Retinal pigment epithelial cell (primary cell): Measurements from ENCODE around the gene MPLKIP.
"Not testable (repeated sequence)": the region's sequence is repeated elsewhere in the genome, so short reads cannot be mapped to it uniquely, and the experiment has no call there.

ENCODE experiments used
- DNase-seq: peaks from one replicate; pipeline ENCODE4 v3.0.0-alpha.2; 2010; ENCODE audit warnings: low read depth
- H3K4me3 ChIP-seq: 2 replicates; pipeline ENCODE4 v1.5.1; 2011; ENCODE audit warnings: mild to moderate bottlenecking, low read length, control low read depth, moderate library complexity
- TF ChIP-seq, protein P1 (sequence below): conservative IDR thresholded peaks from 2 replicates; pipeline ENCODE4 v1.5.1; 2011; ENCODE audit warnings: low read depth, low read length, control low read depth, inconsistent platforms

MPLKIP gene

GRCh38 chr7:40165216-40165615 is 30.8 kb upstream of the MPLKIP start:
- TF ChIP-seq, protein P1, sequence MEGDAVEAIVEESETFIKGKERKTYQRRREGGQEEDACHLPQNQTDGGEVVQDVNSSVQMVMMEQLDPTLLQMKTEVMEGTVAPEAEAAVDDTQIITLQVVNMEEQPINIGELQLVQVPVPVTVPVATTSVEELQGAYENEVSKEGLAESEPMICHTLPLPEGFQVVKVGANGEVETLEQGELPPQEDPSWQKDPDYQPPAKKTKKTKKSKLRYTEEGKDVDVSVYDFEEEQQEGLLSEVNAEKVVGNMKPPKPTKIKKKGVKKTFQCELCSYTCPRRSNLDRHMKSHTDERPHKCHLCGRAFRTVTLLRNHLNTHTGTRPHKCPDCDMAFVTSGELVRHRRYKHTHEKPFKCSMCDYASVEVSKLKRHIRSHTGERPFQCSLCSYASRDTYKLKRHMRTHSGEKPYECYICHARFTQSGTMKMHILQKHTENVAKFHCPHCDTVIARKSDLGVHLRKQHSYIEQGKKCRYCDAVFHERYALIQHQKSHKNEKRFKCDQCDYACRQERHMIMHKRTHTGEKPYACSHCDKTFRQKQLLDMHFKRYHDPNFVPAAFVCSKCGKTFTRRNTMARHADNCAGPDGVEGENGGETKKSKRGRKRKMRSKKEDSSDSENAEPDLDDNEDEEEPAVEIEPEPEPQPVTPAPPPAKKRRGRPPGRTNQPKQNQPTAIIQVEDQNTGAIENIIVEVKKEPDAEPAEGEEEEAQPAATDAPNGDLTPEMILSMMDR: no peak
- H3K4me3 ChIP-seq: no peak overlapping the region
- DNase-seq: no peak

- TF ChIP-seq, protein P1: no peak
- no peak for DNase-seq
- H3K4me3 ChIP-seq: no peak overlapping the region
Observed at GRCh38 chr7:40162516-40162915, 28.1 kb upstream of the MPLKIP start.

GRCh38 chr7:40156988-40157387 is 22.6 kb upstream of the MPLKIP start:
- H3K4me3 ChIP-seq: no peak overlapping the region

DNA sequence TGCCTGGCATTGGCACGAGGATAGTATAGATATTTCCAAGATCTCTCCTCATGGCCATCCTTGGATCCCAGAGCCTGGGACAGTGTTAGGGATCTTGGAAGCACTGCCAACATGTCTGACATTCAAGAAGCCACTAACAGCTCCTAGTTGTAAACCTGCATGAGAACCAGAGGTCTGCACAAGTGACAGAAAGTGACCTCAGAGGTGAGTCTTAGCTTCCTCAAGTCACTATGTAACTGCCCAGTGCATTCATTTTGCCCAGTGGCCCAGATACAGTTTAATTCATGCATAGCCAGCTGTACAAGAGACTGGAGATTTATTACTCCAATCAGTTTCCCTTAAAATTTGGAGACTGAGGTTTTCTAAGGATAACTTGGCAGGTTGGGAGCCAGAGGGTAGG is 17.1 kb upstream of the MPLKIP start:
- no peak overlapping the region for H3K4me3 ChIP-seq
- TF ChIP-seq, protein P1: no peak
- DNase-seq: no peak

More at GRCh38 chr7:40156988-40157387, 22.6 kb upstream of the MPLKIP start:
- TF ChIP-seq, protein P1: no peak
- no peak for DNase-seq

GRCh38 chr7:40148671-40149070 is 14.2 kb upstream of the MPLKIP start:
- H3K4me3 ChIP-seq: no peak overlapping the region
- no peak for DNase-seq
- TF ChIP-seq, protein P1: no peak

GRCh38 chr7:40148247-40148580 is 13.8 kb upstream of the MPLKIP start:
- not testable (repeated sequence) for DNase-seq, H3K4me3 ChIP-seq

DNA sequence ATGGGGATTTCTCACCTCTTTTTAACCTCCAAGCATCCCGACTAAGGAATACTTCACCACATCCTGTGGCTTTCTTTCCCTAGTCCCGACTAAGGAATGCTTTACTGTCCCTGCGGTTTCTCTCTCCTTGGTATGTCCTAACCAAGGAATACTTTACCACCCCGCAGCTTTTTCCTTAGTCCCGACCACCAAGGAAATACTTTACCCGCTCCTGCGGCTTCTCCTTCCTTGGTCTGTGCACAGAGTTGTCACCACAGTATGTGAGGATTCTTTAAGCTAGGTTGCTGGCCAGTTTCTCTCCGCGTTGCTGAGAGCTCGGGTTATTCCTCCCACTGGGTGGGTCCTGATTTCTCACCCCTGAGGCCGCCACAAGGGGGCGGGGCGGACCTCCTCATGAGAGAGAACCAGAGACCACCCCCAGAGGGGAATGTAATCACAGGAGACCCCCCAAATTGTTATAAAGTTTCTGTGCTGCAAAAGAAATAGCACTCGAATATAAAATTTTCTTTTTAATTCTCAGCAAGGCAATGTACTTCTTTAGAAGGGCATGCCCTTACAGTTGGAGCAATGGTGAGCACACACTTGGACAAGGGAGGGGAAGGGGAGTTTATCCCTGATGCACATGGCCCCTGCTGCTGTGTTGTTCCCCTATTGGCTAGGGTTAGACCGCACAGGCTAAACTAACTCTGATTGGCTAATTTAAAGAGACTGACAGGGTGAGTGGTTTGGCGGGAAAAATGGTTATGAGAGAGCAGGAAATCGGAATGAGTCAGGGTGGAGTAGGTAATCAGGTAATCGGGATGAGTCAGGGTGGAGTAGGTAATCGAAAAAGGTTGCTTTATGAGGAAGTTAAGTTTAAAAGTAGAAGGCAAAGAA is 13.2 kb upstream of the MPLKIP start:
- no peak for DNase-seq
- TF ChIP-seq, protein P1: no peak
- no peak overlapping the region for H3K4me3 ChIP-seq

DNA sequence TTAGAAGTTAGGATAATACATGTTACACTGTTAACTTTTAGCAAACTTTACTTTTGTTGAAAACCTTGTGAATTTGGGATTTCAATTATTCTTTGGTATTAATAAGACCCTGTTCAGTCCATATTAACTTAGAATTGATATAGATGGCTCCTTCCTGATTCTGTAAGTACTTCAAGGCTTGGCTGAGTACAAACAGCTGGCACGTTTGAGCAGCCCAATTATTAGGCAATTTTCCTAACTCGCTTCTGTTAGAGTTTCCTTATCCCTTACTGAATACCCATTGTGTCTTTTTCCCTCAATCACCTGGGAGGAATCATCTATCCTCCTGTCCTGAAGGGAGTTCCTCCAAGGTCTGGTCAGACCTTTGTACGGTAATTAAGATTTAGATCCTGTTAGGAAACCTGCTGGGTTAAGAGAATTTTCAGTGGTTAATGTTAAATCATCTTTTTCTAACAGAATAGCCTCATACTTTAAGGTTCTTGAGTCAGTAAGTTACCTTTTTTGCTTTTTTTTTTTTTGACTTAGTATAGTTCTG is 11.2 kb upstream of the MPLKIP start:
- not testable (repeated sequence) for H3K4me3 ChIP-seq, DNase-seq

GRCh38 chr7:40141916-40142315 is 7.5 kb upstream of the MPLKIP start:
- H3K4me3 ChIP-seq, DNase-seq: not testable (repeated sequence)

GRCh38 chr7:40139891-40140290 is 5.5 kb upstream of the MPLKIP start:
- not testable (repeated sequence) for DNase-seq, H3K4me3 ChIP-seq
